GM23338 (cell line): ENCODE measurements around the gene WT1. TPM values are rescaled to one million over a fixed set of nuclear protein-coding genes. Genes with fewer than 3 reads are reported as not detected.

Experiments used
- ATAC-seq: fragments of 200-7000 bp; cut with Tn5 transposase; 3 replicates; pipeline ENCODE4 v1.9.1; 2020
- DNase-seq: peaks from one replicate; pipeline ENCODE4 v3.0.0-alpha.2; 2015; ENCODE audit warnings: low spot score
- H2AFZ ChIP-seq: fragments of 200-600 bp; sonication (generic); 2 replicates; pipeline ENCODE4 v1.8.0; 2016; ENCODE audit warnings: antibody characterized with exemption, mild to moderate bottlenecking, moderate library complexity
- H3F3A ChIP-seq: fragments of 200-600 bp; sonication (generic); replicated peaks from 2 replicates; pipeline ENCODE4 v1.8.0; 2017; ENCODE audit warnings: antibody characterized with exemption, mixed run types, low read depth
- H3K27ac ChIP-seq: fragments of 200-600 bp; sonication (generic); 2 replicates; pipeline ENCODE4 v1.6.1; 2016; ENCODE audit warnings: low read depth
- H3K27me3 ChIP-seq: fragments of 200-600 bp; sonication (generic); 2 replicates; pipeline ENCODE4 v1.8.0; 2016; ENCODE audit warnings: mild to moderate bottlenecking, mixed run types, moderate library complexity; ENCODE audit not compliant: insufficient read depth
- H3K36me3 ChIP-seq: fragments of 200-600 bp; sonication (generic); 2 replicates; pipeline ENCODE4 v1.8.0; 2016; ENCODE audit warnings: mild to moderate bottlenecking; ENCODE audit not compliant: insufficient read depth
- H3K4me1 ChIP-seq: fragments of 200-600 bp; sonication (generic); 2 replicates; pipeline ENCODE4 v1.8.0; 2016; ENCODE audit warnings: mild to moderate bottlenecking, moderate library complexity; ENCODE audit not compliant: insufficient read depth
- H3K4me2 ChIP-seq: fragments of 200-600 bp; sonication (generic); 2 replicates; pipeline ENCODE4 v1.7.1; 2017; ENCODE audit warnings: mixed run types
- H3K4me3 ChIP-seq: fragments of 200-600 bp; sonication (generic); 2 replicates; pipeline ENCODE4 v1.6.1; 2016; ENCODE audit warnings: mixed run types
- H3K79me2 ChIP-seq: fragments of 200-600 bp; sonication (generic); replicated peaks from 2 replicates; pipeline ENCODE4 v1.8.0; 2017; ENCODE audit warnings: mild to moderate bottlenecking; ENCODE audit not compliant: insufficient read depth
- H3K9me2 ChIP-seq: fragments of 200-600 bp; sonication (generic); 2 replicates; pipeline ENCODE4 v1.8.0; 2017; ENCODE audit not compliant: insufficient read depth
- H4K20me1 ChIP-seq: fragments of 200-600 bp; sonication (generic); replicated peaks from 2 replicates; pipeline ENCODE4 v1.8.0; 2017; ENCODE audit warnings: mild to moderate bottlenecking; ENCODE audit not compliant: insufficient read depth
- H3K27ac Mint-ChIP-seq: 2 replicates; pipeline ENCODE4 v1.8.0; 2020; ENCODE audit warnings: inconsistent platforms, mild to moderate bottlenecking, moderate library complexity, mixed read lengths
- H3K27me3 Mint-ChIP-seq: 3 replicates; pipeline ENCODE4 v1.8.0; 2022; ENCODE audit warnings: low read depth, mild to moderate bottlenecking, moderate library complexity, mixed read lengths, inconsistent platforms; ENCODE audit not compliant: insufficient read depth, poor library complexity
- H3K36me3 Mint-ChIP-seq: 3 replicates; pipeline ENCODE4 v1.8.0; 2021; ENCODE audit warnings: low read depth, mild to moderate bottlenecking, inconsistent platforms, moderate library complexity, mixed read lengths
- H3K4me1 Mint-ChIP-seq: 3 replicates; pipeline ENCODE4 v1.8.0; 2020; ENCODE audit warnings: mild to moderate bottlenecking, inconsistent platforms, mixed read lengths
- H3K4me3 Mint-ChIP-seq: 3 replicates; pipeline ENCODE4 v1.8.0; 2021; ENCODE audit warnings: moderate library complexity, mild to moderate bottlenecking, inconsistent platforms, mixed read lengths
- H3K9me3 Mint-ChIP-seq: 3 replicates; pipeline ENCODE4 v1.8.0; 2020; ENCODE audit warnings: moderate library complexity, mild to moderate bottlenecking, inconsistent platforms, mixed read lengths
- CREB1 ChIP-seq: fragments of 250-450 bp; sonication (Bioruptor Pico); IDR thresholded peaks from 2 replicates; pipeline ENCODE4 v1.5.0; 2020; ENCODE audit warnings: low read depth, mild to moderate bottlenecking, moderate library complexity
- EZH2 ChIP-seq: fragments of 200-600 bp; sonication (generic); IDR thresholded peaks from one replicate; pipeline ENCODE4 v1.8.0; 2017; ENCODE audit warnings: antibody characterized with exemption, mild to moderate bottlenecking, low read depth; ENCODE audit not compliant: unreplicated experiment
- EZH2phosphoT487 ChIP-seq: fragments of 200-600 bp; sonication (generic); IDR thresholded peaks from one replicate; pipeline ENCODE4 v1.8.1; 2018; ENCODE audit warnings: antibody characterized with exemption; ENCODE audit not compliant: unreplicated experiment
- NANOG ChIP-seq: IDR thresholded peaks from 2 replicates; pipeline ENCODE4 v1.6.1; 2016; ENCODE audit warnings: antibody characterized with exemption, borderline replicate concordance
- POLR2AphosphoS5 ChIP-seq: IDR thresholded peaks from 2 replicates; pipeline ENCODE4 v1.6.1; 2016; ENCODE audit warnings: antibody characterized with exemption, low read depth
- STAT1 ChIP-seq: IDR thresholded peaks from one replicate; pipeline ENCODE4 v1.6.1; 2016; ENCODE audit warnings: antibody characterized with exemption; ENCODE audit not compliant: unreplicated experiment
- ZNF114 ChIP-seq: fragments of 250-450 bp; sonication (Bioruptor Pico); IDR thresholded peaks from 2 replicates; pipeline ENCODE4 v1.5.0; 2020; ENCODE audit warnings: mild to moderate bottlenecking, moderate library complexity
- polyA plus RNA-seq: library from polyadenylated mRNA; unstranded; fragments of >200 nt; fragmentation: Nextera tagmentation; extraction: Ambion mirVana; gene quantifications from 2 replicates; pipeline ENCODE4 v1.2.1, GENCODE V29; 2016
- total RNA-seq: library from RNA; depleted of rRNA; stranded (reverse); fragments of >200 nt; shearing (Covaris generic); gene quantifications from 2 replicates; pipeline ENCODE4 v1.2.3, GENCODE V29; 2014
- TF ChIP-seq, protein P1 (sequence below): IDR thresholded peaks from one replicate; pipeline ENCODE4 v1.6.1; 2018; ENCODE audit warnings: antibody characterized with exemption; ENCODE audit not compliant: unreplicated experiment
- TF ChIP-seq, protein P2 (sequence below), 2 experiments: fragments of 200-600 bp in 1 of 2; sonication (generic) in 1 of 2; conservative IDR thresholded peaks; 2 replicates each; pipeline versions ENCODE4 v1.5.1 to v1.6.1; 2016 to 2017; ENCODE audit warnings: antibody characterized with exemption in 2 of 2, low read depth in 2 of 2, mild to moderate bottlenecking in 2 of 2, moderate library complexity in 1 of 2
- TF ChIP-seq, protein P3 (sequence below): fragments of 250-450 bp; sonication (Bioruptor Pico); IDR thresholded peaks from 2 replicates; pipeline ENCODE4 v1.5.0; 2020; ENCODE audit warnings: mild to moderate bottlenecking, moderate library complexity

The WT1 gene
- total and polyA plus RNA-seq, 2 experiments from 2014 or later, result 0.21 TPM; not detected in 1

DNA sequence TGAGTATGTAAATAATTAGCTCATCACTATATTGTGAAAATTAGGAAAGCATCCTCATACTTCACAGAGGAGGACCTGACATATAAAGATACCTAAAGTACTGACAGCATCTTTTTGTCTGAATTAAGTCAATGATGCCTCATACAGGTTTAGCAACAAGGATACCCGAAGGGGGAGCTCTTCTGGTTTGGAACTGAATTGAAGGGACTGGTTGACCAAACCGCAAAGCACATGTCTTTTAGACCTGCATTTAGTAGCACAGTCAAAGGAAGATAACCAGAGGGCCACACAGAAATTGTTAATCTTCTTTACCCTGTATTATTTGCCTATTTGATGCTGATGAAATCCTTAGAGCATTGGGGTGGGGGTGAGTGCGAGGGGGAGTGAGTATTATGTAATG, 12.9 kb upstream of the WT1 start:
- Histone ChIP-seq H3K27me3 (peaks cover 24% of the 10 kb centered on the region), H3K9me2 (no peaks in the 10 kb centered on the region), H3K79me2 (no peaks in the 10 kb centered on the region), H3K4me3 (no peak overlapping the region), H3K4me1 (no peaks in the 10 kb centered on the region), H3K27ac (no peak overlapping the region), H3K36me3 (no peaks in the 10 kb centered on the region), H2AFZ (0 out of 2 replicates have a peak overlapping the region, but pooled peaks have one; percentile 8), H3F3A (no peaks in the 10 kb centered on the region), H3K4me2 (no peak overlapping the region), H4K20me1 (no peaks in the 10 kb centered on the region)
- DNase-seq (peak; percentile 79), ATAC-seq (peak; percentile 83)
- Mint-ChIP-seq H3K4me3 (no peak overlapping the region), H3K27ac (no peak overlapping the region), H3K36me3 (no peaks in the 10 kb centered on the region), H3K27me3 (no peaks in the 10 kb centered on the region), H3K4me1 (no peaks in the 10 kb centered on the region; the same call in 2 of the 3 replicates), H3K9me3 (no peaks in the 10 kb centered on the region)
- TF ChIP-seq, protein P1, sequence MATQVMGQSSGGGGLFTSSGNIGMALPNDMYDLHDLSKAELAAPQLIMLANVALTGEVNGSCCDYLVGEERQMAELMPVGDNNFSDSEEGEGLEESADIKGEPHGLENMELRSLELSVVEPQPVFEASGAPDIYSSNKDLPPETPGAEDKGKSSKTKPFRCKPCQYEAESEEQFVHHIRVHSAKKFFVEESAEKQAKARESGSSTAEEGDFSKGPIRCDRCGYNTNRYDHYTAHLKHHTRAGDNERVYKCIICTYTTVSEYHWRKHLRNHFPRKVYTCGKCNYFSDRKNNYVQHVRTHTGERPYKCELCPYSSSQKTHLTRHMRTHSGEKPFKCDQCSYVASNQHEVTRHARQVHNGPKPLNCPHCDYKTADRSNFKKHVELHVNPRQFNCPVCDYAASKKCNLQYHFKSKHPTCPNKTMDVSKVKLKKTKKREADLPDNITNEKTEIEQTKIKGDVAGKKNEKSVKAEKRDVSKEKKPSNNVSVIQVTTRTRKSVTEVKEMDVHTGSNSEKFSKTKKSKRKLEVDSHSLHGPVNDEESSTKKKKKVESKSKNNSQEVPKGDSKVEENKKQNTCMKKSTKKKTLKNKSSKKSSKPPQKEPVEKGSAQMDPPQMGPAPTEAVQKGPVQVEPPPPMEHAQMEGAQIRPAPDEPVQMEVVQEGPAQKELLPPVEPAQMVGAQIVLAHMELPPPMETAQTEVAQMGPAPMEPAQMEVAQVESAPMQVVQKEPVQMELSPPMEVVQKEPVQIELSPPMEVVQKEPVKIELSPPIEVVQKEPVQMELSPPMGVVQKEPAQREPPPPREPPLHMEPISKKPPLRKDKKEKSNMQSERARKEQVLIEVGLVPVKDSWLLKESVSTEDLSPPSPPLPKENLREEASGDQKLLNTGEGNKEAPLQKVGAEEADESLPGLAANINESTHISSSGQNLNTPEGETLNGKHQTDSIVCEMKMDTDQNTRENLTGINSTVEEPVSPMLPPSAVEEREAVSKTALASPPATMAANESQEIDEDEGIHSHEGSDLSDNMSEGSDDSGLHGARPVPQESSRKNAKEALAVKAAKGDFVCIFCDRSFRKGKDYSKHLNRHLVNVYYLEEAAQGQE, result no peak
- TF ChIP-seq, protein P2, sequence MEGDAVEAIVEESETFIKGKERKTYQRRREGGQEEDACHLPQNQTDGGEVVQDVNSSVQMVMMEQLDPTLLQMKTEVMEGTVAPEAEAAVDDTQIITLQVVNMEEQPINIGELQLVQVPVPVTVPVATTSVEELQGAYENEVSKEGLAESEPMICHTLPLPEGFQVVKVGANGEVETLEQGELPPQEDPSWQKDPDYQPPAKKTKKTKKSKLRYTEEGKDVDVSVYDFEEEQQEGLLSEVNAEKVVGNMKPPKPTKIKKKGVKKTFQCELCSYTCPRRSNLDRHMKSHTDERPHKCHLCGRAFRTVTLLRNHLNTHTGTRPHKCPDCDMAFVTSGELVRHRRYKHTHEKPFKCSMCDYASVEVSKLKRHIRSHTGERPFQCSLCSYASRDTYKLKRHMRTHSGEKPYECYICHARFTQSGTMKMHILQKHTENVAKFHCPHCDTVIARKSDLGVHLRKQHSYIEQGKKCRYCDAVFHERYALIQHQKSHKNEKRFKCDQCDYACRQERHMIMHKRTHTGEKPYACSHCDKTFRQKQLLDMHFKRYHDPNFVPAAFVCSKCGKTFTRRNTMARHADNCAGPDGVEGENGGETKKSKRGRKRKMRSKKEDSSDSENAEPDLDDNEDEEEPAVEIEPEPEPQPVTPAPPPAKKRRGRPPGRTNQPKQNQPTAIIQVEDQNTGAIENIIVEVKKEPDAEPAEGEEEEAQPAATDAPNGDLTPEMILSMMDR (conservative IDR thresholded peaks at IDR 0.05; ENCODE audit: low read depth in 2 of 2), result peak; percentile 65 to 69

DNA sequence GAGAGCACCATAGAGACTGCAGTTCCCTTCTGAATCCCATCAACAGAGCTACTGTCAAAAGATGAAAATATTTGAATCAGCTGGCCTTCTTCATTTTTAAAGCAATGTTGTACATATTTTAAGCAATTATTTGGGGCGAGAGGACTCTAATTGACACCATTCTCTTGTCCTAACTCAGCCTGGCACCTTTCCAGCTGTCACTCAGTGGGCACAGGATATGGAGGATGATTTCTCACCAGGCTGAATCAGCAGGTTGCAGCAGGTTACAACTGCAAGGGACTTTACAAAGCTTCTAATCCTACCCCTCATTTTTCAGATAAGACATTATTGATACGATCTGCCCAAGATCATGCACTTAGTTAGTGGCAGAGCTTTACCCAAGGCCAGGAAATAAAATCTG, 11.9 kb upstream of the WT1 start:
- ATAC-seq (no peak), DNase-seq (no peak)
- Mint-ChIP-seq H3K27me3 (peaks cover 9% of the 10 kb centered on the region), H3K36me3 (no peaks in the 10 kb centered on the region), H3K27ac (no peak overlapping the region), H3K4me1 (no peaks in the 10 kb centered on the region; the same call in 2 of the 3 replicates), H3K9me3 (no peaks in the 10 kb centered on the region), H3K4me3 (no peak overlapping the region)
- Histone ChIP-seq H3K4me1 (no peaks in the 10 kb centered on the region), H3K79me2 (no peaks in the 10 kb centered on the region), H4K20me1 (no peaks in the 10 kb centered on the region), H3K27ac (no peak overlapping the region), H2AFZ (no peak overlapping the region), H3K36me3 (no peaks in the 10 kb centered on the region), H3F3A (no peaks in the 10 kb centered on the region), H3K4me2 (no peak overlapping the region), H3K4me3 (no peak overlapping the region), H3K9me2 (no peaks in the 10 kb centered on the region), H3K27me3 (peaks cover 34% of the 10 kb centered on the region)
- no peak for TF ChIP-seq NANOG
- no peak for TF ChIP-seq POLR2AphosphoS5
- TF ChIP-seq, protein P3, sequence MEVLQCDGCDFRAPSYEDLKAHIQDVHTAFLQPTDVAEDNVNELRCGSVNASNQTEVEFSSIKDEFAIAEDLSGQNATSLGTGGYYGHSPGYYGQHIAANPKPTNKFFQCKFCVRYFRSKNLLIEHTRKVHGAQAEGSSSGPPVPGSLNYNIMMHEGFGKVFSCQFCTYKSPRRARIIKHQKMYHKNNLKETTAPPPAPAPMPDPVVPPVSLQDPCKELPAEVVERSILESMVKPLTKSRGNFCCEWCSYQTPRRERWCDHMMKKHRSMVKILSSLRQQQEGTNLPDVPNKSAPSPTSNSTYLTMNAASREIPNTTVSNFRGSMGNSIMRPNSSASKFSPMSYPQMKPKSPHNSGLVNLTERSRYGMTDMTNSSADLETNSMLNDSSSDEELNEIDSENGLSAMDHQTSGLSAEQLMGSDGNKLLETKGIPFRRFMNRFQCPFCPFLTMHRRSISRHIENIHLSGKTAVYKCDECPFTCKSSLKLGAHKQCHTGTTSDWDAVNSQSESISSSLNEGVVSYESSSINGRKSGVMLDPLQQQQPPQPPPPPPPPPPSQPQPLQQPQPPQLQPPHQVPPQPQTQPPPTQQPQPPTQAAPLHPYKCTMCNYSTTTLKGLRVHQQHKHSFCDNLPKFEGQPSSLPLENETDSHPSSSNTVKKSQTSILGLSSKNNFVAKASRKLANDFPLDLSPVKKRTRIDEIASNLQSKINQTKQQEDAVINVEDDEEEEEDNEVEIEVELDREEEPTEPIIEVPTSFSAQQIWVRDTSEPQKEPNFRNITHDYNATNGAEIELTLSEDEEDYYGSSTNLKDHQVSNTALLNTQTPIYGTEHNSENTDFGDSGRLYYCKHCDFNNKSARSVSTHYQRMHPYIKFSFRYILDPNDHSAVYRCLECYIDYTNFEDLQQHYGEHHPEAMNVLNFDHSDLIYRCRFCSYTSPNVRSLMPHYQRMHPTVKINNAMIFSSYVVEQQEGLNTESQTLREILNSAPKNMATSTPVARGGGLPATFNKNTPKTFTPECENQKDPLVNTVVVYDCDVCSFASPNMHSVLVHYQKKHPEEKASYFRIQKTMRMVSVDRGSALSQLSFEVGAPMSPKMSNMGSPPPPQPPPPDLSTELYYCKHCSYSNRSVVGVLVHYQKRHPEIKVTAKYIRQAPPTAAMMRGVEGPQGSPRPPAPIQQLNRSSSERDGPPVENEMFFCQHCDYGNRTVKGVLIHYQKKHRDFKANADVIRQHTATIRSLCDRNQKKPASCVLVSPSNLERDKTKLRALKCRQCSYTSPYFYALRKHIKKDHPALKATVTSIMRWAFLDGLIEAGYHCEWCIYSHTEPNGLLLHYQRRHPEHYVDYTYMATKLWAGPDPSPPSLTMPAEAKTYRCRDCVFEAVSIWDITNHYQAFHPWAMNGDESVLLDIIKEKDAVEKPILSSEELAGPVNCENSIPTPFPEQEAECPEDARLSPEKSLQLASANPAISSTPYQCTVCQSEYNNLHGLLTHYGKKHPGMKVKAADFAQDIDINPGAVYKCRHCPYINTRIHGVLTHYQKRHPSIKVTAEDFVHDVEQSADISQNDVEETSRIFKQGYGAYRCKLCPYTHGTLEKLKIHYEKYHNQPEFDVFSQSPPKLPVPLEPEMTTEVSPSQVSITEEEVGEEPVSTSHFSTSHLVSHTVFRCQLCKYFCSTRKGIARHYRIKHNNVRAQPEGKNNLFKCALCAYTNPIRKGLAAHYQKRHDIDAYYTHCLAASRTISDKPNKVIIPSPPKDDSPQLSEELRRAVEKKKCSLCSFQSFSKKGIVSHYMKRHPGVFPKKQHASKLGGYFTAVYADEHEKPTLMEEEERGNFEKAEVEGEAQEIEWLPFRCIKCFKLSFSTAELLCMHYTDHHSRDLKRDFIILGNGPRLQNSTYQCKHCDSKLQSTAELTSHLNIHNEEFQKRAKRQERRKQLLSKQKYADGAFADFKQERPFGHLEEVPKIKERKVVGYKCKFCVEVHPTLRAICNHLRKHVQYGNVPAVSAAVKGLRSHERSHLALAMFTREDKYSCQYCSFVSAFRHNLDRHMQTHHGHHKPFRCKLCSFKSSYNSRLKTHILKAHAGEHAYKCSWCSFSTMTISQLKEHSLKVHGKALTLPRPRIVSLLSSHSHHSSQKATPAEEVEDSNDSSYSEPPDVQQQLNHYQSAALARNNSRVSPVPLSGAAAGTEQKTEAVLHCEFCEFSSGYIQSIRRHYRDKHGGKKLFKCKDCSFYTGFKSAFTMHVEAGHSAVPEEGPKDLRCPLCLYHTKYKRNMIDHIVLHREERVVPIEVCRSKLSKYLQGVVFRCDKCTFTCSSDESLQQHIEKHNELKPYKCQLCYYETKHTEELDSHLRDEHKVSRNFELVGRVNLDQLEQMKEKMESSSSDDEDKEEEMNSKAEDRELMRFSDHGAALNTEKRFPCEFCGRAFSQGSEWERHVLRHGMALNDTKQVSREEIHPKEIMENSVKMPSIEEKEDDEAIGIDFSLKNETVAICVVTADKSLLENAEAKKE, result no peak
- no peak for TF ChIP-seq ZNF114 (CRISPR knock-in tag)
- TF ChIP-seq EZH2phosphoT487, result no peak
- no peak for TF ChIP-seq EZH2
- TF ChIP-seq CREB1 (CRISPR knock-in tag), result no peak
- TF ChIP-seq STAT1, result no peak
